ENCODE data around the gene PIEZO2.

PIEZO2 gene

DNA sequence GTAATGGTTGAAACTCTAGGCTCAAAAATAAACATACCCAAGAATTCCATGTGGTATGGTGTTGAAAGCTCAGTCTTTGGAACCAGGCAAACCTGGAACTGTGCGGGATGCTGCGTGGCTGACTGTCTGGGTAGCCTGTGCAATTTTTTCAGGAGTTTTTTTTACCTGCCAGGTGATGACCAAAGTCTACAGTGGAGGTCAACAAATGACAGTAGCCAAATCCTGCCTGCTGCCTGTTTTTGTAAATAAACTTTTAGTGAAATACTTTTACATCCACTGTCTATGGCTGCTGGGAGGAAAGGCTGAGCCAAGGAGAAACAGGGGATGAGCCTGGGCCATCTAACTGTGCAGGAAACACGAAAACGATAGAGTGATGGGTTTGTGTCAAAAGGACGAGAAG is 240.6 kb downstream of the PIEZO2 start:
- DNase-seq (ENCODE audit: low read depth), result no peak
- TF ChIP-seq CTCF (IDR thresholded peaks at IDR 0.05; ENCODE audit: control insufficient read depth, insufficient read depth, low read depth, low read length, missing control alignments), result no peak
- H3K4me3 ChIP-seq (ENCODE audit: control insufficient read depth, low read depth, low read length), result no peak overlapping the region

GRCh38 chr18:10907749-10908148 is 241.6 kb downstream of the PIEZO2 start:
- no peak for TF ChIP-seq CTCF (IDR thresholded peaks at IDR 0.05; ENCODE audit: control insufficient read depth, insufficient read depth, low read depth, low read length, missing control alignments)
- no peak for DNase-seq (ENCODE audit: low read depth)
- H3K4me3 ChIP-seq (ENCODE audit: control insufficient read depth, low read depth, low read length), result no peak overlapping the region

DNA sequence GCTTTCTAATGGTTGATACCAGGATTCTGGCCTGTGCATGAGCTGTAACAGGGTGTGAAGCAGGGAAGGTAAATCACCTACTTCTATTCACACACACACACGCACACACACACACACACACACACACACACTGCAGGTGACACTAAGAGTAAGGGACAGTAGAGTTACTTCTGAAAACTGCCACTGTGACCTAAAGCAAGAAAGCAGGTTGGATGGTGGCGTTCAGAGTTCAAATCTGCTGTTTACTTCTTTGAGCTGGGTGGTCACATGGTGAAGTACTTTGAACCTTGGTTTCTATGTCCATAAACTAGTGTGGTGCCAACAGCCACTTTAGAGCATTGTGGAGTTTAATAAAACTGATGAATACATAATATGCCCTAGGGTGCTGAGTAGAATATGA is 248.0 kb downstream of the PIEZO2 start:
- no peak for DNase-seq (ENCODE audit: low read depth)
- H3K4me3 ChIP-seq (ENCODE audit: control insufficient read depth, low read depth, low read length), result no peak overlapping the region
- no peak for TF ChIP-seq CTCF (IDR thresholded peaks at IDR 0.05; ENCODE audit: control insufficient read depth, insufficient read depth, low read depth, low read length, missing control alignments)

DNA sequence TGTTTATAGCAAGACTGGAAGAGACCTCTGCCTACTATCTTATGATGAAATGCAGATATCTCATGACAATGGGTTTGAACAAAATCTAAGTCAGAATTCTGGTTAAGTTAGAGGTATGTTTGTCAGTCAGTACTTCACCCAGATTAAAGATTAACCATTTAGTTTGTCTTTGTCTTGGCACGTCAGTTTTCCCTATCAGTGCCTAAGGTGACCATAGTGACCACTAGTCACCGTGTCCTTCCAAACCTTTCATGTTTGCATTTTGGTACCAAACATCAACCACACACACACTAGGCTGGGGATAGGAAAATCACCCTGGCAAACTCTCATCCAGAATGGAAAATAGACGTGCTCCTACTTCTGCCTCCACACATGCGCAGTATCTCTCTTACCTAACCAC is 248.9 kb downstream of the PIEZO2 start:
- no peak for TF ChIP-seq CTCF (IDR thresholded peaks at IDR 0.05; ENCODE audit: control insufficient read depth, insufficient read depth, low read depth, low read length, missing control alignments)
- no peak for DNase-seq (ENCODE audit: low read depth)
- H3K4me3 ChIP-seq (ENCODE audit: control insufficient read depth, low read depth, low read length), result no peak overlapping the region

DNA sequence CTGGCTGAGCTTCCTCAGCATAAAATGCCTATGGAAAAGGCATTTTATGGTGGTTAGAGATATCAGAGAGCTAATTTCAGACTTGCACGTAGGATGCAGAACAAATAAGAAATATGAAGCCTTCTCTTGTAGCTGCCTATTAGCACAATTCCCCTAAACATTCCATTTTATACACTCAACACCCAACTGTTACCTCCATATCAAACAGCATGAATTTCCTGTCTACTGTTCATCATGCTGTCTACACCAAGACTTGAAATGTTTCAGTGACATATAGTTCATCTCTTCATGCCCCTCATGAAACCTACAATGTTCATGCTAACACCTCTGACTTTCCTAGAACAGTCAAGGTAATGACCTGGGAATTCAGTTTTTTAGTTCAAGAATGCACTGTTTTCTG is 249.9 kb downstream of the PIEZO2 start:
- H3K4me3 ChIP-seq (ENCODE audit: control insufficient read depth, low read depth, low read length), result no peak overlapping the region
- no peak for DNase-seq (ENCODE audit: low read depth)
- TF ChIP-seq CTCF (IDR thresholded peaks at IDR 0.05; ENCODE audit: control insufficient read depth, insufficient read depth, low read depth, low read length, missing control alignments), result no peak

- DNase-seq (ENCODE audit: low read depth), result no peak
- no peak overlapping the region for H3K4me3 ChIP-seq (ENCODE audit: control insufficient read depth, low read depth, low read length)
- TF ChIP-seq CTCF (IDR thresholded peaks at IDR 0.05; ENCODE audit: control insufficient read depth, insufficient read depth, low read depth, low read length, missing control alignments), result no peak
Measured at GRCh38 chr18:10898417-10898974, 250.9 kb downstream of the PIEZO2 start.

GRCh38 chr18:10896851-10897250 is 252.5 kb downstream of the PIEZO2 start:
- DNase-seq (ENCODE audit: low read depth), result no peak
- no peak overlapping the region for H3K4me3 ChIP-seq (ENCODE audit: control insufficient read depth, low read depth, low read length)
- TF ChIP-seq CTCF (IDR thresholded peaks at IDR 0.05; ENCODE audit: control insufficient read depth, insufficient read depth, low read depth, low read length, missing control alignments), result no peak
